Thyroid gland (tissue), 4 donors: ENCODE measurements around the gene MRC2.
"Not testable (repeated sequence)": the region's sequence is repeated elsewhere in the genome, so short reads cannot be mapped to it uniquely, and the experiment has no call there.

ENCODE experiments used
- POLR2A ChIP-seq, 2 donors: fragments of 450-650 bp; IDR thresholded peaks; one replicate each; pipeline ENCODE4 v1.6.1; 2017; ENCODE audit warnings: antibody characterized with exemption in 2 of 2, mild to moderate bottlenecking in 2 of 2, moderate library complexity in 1 of 2
- TF ChIP-seq, protein P1 (sequence below), 6 experiments: fragments of 200-600 bp in 3 of 6; fragments of 450-650 bp in 3 of 6; sonication (generic) in 3 of 6; IDR thresholded peaks; one replicate each; pipeline ENCODE4 v1.5.1; 2016 to 2019; ENCODE audit warnings: antibody characterized with exemption in 6 of 6, mild to moderate bottlenecking in 2 of 6, inconsistent platforms in 1 of 6, moderate library complexity in 1 of 6

- TF ChIP-seq, protein P1, sequence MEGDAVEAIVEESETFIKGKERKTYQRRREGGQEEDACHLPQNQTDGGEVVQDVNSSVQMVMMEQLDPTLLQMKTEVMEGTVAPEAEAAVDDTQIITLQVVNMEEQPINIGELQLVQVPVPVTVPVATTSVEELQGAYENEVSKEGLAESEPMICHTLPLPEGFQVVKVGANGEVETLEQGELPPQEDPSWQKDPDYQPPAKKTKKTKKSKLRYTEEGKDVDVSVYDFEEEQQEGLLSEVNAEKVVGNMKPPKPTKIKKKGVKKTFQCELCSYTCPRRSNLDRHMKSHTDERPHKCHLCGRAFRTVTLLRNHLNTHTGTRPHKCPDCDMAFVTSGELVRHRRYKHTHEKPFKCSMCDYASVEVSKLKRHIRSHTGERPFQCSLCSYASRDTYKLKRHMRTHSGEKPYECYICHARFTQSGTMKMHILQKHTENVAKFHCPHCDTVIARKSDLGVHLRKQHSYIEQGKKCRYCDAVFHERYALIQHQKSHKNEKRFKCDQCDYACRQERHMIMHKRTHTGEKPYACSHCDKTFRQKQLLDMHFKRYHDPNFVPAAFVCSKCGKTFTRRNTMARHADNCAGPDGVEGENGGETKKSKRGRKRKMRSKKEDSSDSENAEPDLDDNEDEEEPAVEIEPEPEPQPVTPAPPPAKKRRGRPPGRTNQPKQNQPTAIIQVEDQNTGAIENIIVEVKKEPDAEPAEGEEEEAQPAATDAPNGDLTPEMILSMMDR (IDR thresholded peaks at IDR 0.05): not testable (repeated sequence)
- TF ChIP-seq POLR2A (IDR thresholded peaks at IDR 0.05): not testable (repeated sequence)
Measured at GRCh38 chr17:62613095-62613494, 14.4 kb upstream of the MRC2 start.
